Caki2 (cell line): ENCODE results near the gene OIT3. TPM values are rescaled to one million over a fixed set of nuclear protein-coding genes. Genes with fewer than 3 reads are reported as not detected.

Source experiments
- total RNA-seq: library from RNA; depleted of rRNA; stranded (reverse); fragments of >200 nt; shearing (Covaris generic); gene quantifications from 2 replicates; pipeline ENCODE4 v1.2.3, GENCODE V29; 2014; ENCODE audit warnings: low replicate concordance; rRNA removed

OIT3 gene
- total RNA-seq, 1 experiment from 2014 or later = not detected

Other genes with a start within 250 kb of the OIT3 start
- gene MCU, start 201.6 kb upstream of the OIT3 start, total RNA-seq = 81.5 and 115 TPM in 2 replicates
- gene PLA2G12B, start 61.1 kb downstream of the OIT3 start, total RNA-seq = not detected in 2 replicates
- gene P4HA1, start 203.1 kb downstream of the OIT3 start, total RNA-seq = 102 and 110 TPM in 2 replicates
- 3.4 and 4.7 TPM in 2 replicates for gene NUDT13, start 216.7 kb downstream of the OIT3 start, total RNA-seq